IPS DF 6.9 (cell line): ENCODE measurements around the gene ZNF665.
"Not testable (repeated sequence)": the region's sequence is repeated elsewhere in the genome, so short reads cannot be mapped to it uniquely, and the experiment has no call there.

ENCODE experiments used
- DNase-seq: peaks from one replicate; pipeline ENCODE4 v3.0.0-alpha.2; 2013; ENCODE audit warnings: low read depth, low spot score
- H3K27ac ChIP-seq: one replicate; pipeline ENCODE4 v1.5.1; 2013; ENCODE audit warnings: low read length, control low read depth
- H3K27me3 ChIP-seq: 2 replicates; pipeline ENCODE4 v1.6.1; 2013; ENCODE audit warnings: mild to moderate bottlenecking, low read length; ENCODE audit not compliant: control insufficient read depth, insufficient read depth
- H3K36me3 ChIP-seq: 2 replicates; pipeline ENCODE4 v1.6.1; 2013; ENCODE audit warnings: low read length; ENCODE audit not compliant: control insufficient read depth, insufficient read depth
- H3K4me1 ChIP-seq: 2 replicates; pipeline ENCODE4 v1.6.1; 2013; ENCODE audit warnings: low read length; ENCODE audit not compliant: control insufficient read depth, insufficient read depth
- H3K4me3 ChIP-seq: 2 replicates; pipeline ENCODE4 v1.5.1; 2013; ENCODE audit warnings: mild to moderate bottlenecking, low read length
- H3K9me3 ChIP-seq: 2 replicates; pipeline ENCODE4 v1.6.1; 2013; ENCODE audit warnings: low read length, inconsistent platforms; ENCODE audit not compliant: control insufficient read depth, insufficient read depth
- WGBS: extraction: QIAGEN DNeasy Blood & Tissue Kit; methylation state at CpG from one replicate; pipeline ENCODE4 v1.1.7; 2013; ENCODE audit warnings: mixed read lengths, missing lambda C conversion rate; ENCODE audit not compliant: insufficient read length, insufficient coverage; 5-methylcytosine and 5-hydroxymethylcytosine counted together

The ZNF665 gene

DNA sequence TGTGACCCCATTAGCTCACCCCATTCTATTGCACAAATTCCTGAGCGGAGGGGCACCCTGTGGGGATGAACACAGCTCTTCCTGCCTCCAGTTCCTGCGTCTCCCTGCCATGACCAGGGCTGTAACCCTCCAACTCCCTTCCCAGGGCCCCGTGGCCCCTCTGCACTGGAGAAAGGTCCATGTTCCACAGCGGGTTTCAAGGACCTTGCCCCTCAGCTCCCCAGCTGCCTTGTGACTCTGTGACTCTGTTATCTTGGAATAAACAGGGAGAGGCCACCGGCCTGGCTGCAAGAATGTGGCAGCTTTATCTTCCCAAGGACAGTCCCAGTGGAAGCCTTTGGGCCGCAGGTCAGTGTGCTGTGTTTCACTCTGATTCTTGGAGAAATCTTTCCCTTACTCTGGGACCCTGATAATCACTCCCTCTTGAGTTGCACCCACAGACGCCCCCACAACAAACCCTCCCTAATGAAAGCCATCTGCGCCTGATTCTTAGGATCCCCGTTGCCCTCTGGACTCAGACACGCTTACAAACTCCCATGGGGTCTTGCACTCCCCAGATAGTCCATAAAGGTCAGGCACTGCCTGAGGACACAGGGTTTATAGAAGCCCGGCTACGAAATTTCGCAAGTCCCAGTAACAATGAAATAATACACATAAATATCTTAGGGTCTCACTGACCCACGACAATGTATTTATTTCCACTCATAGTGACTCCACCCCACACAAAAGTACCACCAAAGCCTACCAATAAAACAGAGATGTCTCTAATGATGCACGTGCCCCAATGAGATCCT, 66.2 kb downstream of the ZNF665 start:
- H3K27ac ChIP-seq, DNase-seq, H3K4me3 ChIP-seq, H3K27me3 ChIP-seq, H3K36me3 ChIP-seq, H3K9me3 ChIP-seq, H3K4me1 ChIP-seq: not testable (repeated sequence)
- WGBS = no CpG with 5 or more reads among the region's 15 CpGs

DNA sequence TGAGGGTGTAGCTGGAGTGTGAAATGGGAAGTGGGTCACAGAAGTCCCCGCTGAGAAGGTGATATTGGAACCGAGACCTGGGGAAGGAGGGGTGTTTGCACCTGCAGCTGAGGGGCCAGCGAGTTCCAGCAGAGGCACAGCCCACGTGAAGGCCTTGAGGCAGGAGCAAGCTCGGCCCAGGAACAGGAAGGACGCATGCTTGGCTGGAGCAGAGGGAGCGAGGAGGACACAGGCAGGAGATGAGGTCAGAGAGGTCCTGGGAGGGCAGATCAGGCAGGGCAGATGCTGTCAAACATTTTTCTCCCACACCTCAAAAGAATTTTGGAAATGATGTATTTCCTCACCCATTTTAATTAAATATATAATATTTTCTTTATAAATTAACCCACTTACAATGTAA, 69.8 kb downstream of the ZNF665 start:
- H3K9me3 ChIP-seq = no peaks in the 10 kb centered on the region
- H3K27ac ChIP-seq = no peak overlapping the region
- no peaks in the 10 kb centered on the region for H3K27me3 ChIP-seq
- no peaks in the 10 kb centered on the region for H3K36me3 ChIP-seq
- H3K4me1 ChIP-seq = no peaks in the 10 kb centered on the region
- H3K4me3 ChIP-seq = no peak overlapping the region
- no peak for DNase-seq
- WGBS = no CpG with 5 or more reads among the region's 7 CpGs
